ENCODE data around the gene SH3YL1. TPM values are rescaled to one million over a fixed set of nuclear protein-coding genes. Genes with fewer than 3 reads are reported as not detected.

Gene SH3YL1
- total RNA-seq, 4 donors from 2014 or later = 14.9 to 31.4 (median 26.7) TPM

DNA sequence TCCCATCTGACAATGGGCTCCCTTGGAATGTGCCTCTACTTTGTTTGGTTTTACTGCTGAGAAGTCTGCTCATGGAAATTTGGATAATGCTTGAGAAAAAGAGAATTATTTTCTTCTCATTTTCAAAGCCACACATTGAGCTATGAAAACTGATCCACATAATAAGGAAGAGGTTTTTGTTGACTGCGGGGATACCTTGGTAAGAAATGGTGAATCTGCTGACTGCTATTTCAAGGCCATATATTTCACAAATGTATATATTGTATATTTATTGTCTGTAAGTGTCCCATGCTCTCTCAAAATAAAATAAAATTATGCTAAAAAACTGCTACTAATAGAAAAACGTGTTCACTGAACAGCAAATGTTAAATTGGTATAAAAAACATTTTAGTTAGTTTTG, 15.1 kb downstream of the SH3YL1 start:
- no peaks in the 10 kb centered on the region for H3K4me1 ChIP-seq
- ATAC-seq = no peak

DNA sequence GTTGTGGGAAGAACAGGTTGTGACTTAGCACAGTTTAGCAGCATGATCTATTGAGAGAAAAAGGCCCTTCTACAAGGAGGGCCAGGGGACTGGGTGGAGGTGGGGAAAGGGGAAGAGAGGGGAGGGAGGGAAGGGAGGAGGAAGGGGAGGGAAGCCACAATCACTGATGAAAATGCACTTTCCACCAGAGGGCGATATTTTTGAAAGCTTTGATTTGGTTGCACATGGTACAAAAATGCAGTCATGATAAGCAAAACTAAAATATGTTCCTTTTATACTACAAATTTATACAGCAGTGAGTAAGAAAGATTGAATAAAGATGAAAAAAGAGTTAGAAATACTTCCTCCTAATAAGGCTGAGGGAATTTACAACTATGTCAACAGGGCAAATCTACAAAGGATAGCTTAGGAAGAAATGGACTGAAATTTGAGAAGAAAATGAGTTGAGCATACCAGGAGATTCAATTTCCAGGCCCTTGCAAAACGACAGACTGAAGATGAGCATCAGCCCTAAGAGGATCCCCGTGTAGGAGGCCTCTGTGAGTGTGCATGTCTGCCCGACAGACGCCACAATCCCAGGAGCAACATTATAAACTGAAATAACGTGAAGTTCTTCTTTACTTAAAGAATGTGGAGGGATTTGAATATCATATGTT, 17.2 kb downstream of the SH3YL1 start:
- WGBS, 2 donors (ENCODE audit: low coverage in 1 of 2) = 40 to 59% methylated on average over 3 to 6 of the region's 6 CpGs
- Histone ChIP-seq H3K9me3 (no peaks in the 10 kb centered on the region), H3K4me3 (no peak overlapping the region), H3K27ac (no peak overlapping the region), H3K36me3 (peaks cover 3 to 87% of the 10 kb centered on the region in 2 donors), H3K27me3 (no peaks in the 10 kb centered on the region), H3K4me1 (no peaks in the 10 kb centered on the region)
- TF ChIP-seq EP300 (IDR thresholded peaks at IDR 0.05) (no peak), POLR2A (IDR thresholded peaks at IDR 0.05) (no peak), POLR2AphosphoS5 (IDR thresholded peaks at IDR 0.05) (peak; percentile 21)
- TF ChIP-seq, protein P1, sequence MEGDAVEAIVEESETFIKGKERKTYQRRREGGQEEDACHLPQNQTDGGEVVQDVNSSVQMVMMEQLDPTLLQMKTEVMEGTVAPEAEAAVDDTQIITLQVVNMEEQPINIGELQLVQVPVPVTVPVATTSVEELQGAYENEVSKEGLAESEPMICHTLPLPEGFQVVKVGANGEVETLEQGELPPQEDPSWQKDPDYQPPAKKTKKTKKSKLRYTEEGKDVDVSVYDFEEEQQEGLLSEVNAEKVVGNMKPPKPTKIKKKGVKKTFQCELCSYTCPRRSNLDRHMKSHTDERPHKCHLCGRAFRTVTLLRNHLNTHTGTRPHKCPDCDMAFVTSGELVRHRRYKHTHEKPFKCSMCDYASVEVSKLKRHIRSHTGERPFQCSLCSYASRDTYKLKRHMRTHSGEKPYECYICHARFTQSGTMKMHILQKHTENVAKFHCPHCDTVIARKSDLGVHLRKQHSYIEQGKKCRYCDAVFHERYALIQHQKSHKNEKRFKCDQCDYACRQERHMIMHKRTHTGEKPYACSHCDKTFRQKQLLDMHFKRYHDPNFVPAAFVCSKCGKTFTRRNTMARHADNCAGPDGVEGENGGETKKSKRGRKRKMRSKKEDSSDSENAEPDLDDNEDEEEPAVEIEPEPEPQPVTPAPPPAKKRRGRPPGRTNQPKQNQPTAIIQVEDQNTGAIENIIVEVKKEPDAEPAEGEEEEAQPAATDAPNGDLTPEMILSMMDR (IDR thresholded peaks at IDR 0.05) = peak in 3 of 4 experiments; percentile 36 to 66 (median 39)
- ATAC-seq = no peak

More for the DNA sequence above, 15.1 kb downstream of the SH3YL1 start:
- no peak overlapping the region for H3K4me3 ChIP-seq
- 83 to 88% methylated on average over 2 of the region's 2 CpGs for WGBS, 2 donors (ENCODE audit: low coverage in 1 of 2)
- H3K27ac ChIP-seq = no peak overlapping the region
- TF ChIP-seq EP300 (IDR thresholded peaks at IDR 0.05) (no peak), POLR2AphosphoS5 (IDR thresholded peaks at IDR 0.05) (no peak)
- H3K27me3 ChIP-seq = no peaks in the 10 kb centered on the region
- H3K36me3 ChIP-seq = peaks cover 0 to 79% of the 10 kb centered on the region in 2 donors
- no peaks in the 10 kb centered on the region for H3K9me3 ChIP-seq

DNA sequence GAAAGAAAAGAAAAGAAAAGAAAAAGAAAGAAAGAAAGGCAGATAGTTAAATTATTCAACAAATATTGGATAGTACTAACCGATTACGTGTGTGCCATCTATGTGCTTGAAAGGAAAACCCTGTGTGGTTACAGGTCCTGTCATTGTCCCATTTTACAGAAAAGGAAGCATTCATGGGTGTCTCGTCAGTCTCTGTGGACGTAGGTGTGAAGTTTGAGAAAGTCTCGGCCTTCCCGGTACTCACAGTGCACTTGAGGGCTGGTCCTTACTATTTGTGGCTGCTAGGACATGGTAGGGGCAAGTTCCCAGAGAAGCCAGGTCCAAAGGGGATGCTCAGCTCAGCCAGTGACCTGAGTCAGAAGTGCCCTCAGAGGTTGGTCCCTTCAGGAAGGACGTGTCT, 19.3 kb downstream of the SH3YL1 start:
- no peak overlapping the region for H3K27ac ChIP-seq
- WGBS, 2 donors (ENCODE audit: low coverage in 1 of 2) = 84 to 94% methylated on average over 6 of the region's 7 CpGs
- peaks cover 3 to 90% of the 10 kb centered on the region in 2 donors for H3K36me3 ChIP-seq
- H3K4me1 ChIP-seq = no peaks in the 10 kb centered on the region
- no peak overlapping the region for H3K4me3 ChIP-seq
- ATAC-seq = no peak
- TF ChIP-seq POLR2A (IDR thresholded peaks at IDR 0.05) (no peak), EP300 (IDR thresholded peaks at IDR 0.05) (no peak), POLR2AphosphoS5 (IDR thresholded peaks at IDR 0.05) (no peak)
- TF ChIP-seq, protein P1 (IDR thresholded peaks at IDR 0.05) = no peak
- H3K27me3 ChIP-seq = no peaks in the 10 kb centered on the region
- no peaks in the 10 kb centered on the region for H3K9me3 ChIP-seq

DNA sequence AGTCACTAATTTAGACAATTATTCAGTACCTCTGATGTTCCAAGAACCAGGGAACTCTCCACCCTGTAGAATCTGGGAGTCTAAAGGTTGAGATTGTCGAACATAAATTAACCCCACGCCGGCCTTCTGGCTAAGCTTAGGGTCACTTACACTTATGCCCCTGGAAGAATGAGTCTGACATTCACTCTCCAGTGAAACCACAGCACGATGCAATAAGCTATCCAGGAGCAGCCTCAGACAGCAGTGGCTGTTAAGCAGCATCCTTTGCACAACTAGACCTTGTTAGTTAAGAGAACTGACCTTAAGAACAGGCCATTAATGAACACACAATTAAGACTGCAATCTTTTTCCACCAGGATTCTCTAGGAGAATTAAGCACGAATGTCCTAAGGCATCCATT, 25.0 kb downstream of the SH3YL1 start:
- H3K4me3 ChIP-seq = no peak overlapping the region
- TF ChIP-seq POLR2AphosphoS5 (IDR thresholded peaks at IDR 0.05) (no peak), POLR2A (IDR thresholded peaks at IDR 0.05) (no peak), EP300 (IDR thresholded peaks at IDR 0.05) (no peak)
- TF ChIP-seq, protein P1 (IDR thresholded peaks at IDR 0.05) = no peak
- H3K9me3 ChIP-seq = no peaks in the 10 kb centered on the region
- WGBS, 2 donors (ENCODE audit: low coverage in 1 of 2) = 78 to 88% methylated on average over 1 to 5 of the region's 5 CpGs
- no peak overlapping the region for H3K27ac ChIP-seq
- peaks cover 3 to 67% of the 10 kb centered on the region in 2 donors for H3K36me3 ChIP-seq
- no peaks in the 10 kb centered on the region for H3K4me1 ChIP-seq
- no peak for ATAC-seq
- no peaks in the 10 kb centered on the region for H3K27me3 ChIP-seq

DNA sequence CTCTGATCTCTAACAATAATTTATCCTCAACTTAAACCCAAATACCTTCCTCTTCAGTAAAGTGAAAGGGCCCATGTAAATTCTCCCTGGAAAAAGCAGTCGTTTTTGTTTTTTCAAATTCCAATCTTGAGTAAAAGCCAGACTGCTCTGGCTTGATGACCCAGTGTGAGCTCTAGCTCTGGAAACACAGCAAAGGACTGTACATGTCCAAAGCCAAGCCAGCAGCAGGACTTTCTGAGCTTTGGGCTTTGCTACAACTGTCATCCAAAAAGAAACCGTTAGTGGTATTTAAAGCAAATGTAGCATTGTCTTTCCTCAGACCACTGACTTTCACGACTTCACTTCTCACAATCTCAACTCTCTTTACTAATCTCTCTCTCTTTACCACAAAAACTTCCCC, 25.4 kb downstream of the SH3YL1 start:
- Histone ChIP-seq H3K4me3 (no peak overlapping the region), H3K27me3 (no peaks in the 10 kb centered on the region), H3K36me3 (peaks cover 1 to 67% of the 10 kb centered on the region in 2 donors), H3K27ac (no peak overlapping the region), H3K4me1 (no peaks in the 10 kb centered on the region), H3K9me3 (no peaks in the 10 kb centered on the region)
- no peak for TF ChIP-seq POLR2AphosphoS5 (IDR thresholded peaks at IDR 0.05)
- no peak for TF ChIP-seq POLR2A (IDR thresholded peaks at IDR 0.05)
- TF ChIP-seq EP300 (IDR thresholded peaks at IDR 0.05) = no peak
- TF ChIP-seq, protein P1 (IDR thresholded peaks at IDR 0.05) = no peak
- ATAC-seq = no peak
- WGBS, 2 donors (ENCODE audit: low coverage in 1 of 2) = 42 to 55% methylated on average over 3 of the region's 3 CpGs

Data from gastroesophageal sphincter (tissue), 4 donors.